RCC 7860 (cell line): Measurements from ENCODE around the gene ITPR2.
"Not testable (repeated sequence)": the region's sequence is repeated elsewhere in the genome, so short reads cannot be mapped to it uniquely, and the experiment has no call there.

Source experiments
- DNase-seq: peaks from one replicate; pipeline ENCODE4 v3.0.0-alpha.2; 2015; ENCODE audit warnings: low spot score
- FAIRE-seq: peaks from 2 replicates; lab custom pipeline; 2012; peaks lifted over from hg19 to GRCh38; lab: Jason Lieb, UNC

The ITPR2 gene

GRCh38 chr12:26851031-26851809, 18.2 kb upstream of the ITPR2 start:
- DNase-seq (no peak), FAIRE-seq (no peak)

GRCh38 chr12:26848156-26848825, 15.3 kb upstream of the ITPR2 start:
- no peak for DNase-seq
- FAIRE-seq, result no peak

- no peak for FAIRE-seq
Observed at GRCh38 chr12:26847431-26847830, 14.4 kb upstream of the ITPR2 start.

GRCh38 chr12:26846416-26846815, 13.4 kb upstream of the ITPR2 start:
- DNase-seq, result no peak
- no peak for FAIRE-seq

More at GRCh38 chr12:26847431-26847830, 14.4 kb upstream of the ITPR2 start:
- no peak for DNase-seq

- DNase-seq, result no peak
- FAIRE-seq, result no peak
Observed at GRCh38 chr12:26845984-26846383, 13.0 kb upstream of the ITPR2 start.

GRCh38 chr12:26845057-26845666, 12.2 kb upstream of the ITPR2 start:
- FAIRE-seq, result peak; percentile 57
- DNase-seq, result no peak

- DNase-seq (no peak), FAIRE-seq (no peak)
Observed at GRCh38 chr12:26843311-26843710, 10.3 kb upstream of the ITPR2 start.

- FAIRE-seq (no peak), DNase-seq (no peak)
Observed at GRCh38 chr12:26841085-26841484, 8.1 kb upstream of the ITPR2 start.

GRCh38 chr12:26839512-26839911, 6.5 kb upstream of the ITPR2 start:
- FAIRE-seq (no peak), DNase-seq (no peak)

GRCh38 chr12:26838888-26839416, 6.0 kb upstream of the ITPR2 start:
- no peak for DNase-seq
- no peak for FAIRE-seq

GRCh38 chr12:26836201-26836600, 3.2 kb upstream of the ITPR2 start:
- FAIRE-seq, result no peak
- DNase-seq, result no peak

- FAIRE-seq, DNase-seq: not testable (repeated sequence)
Observed at GRCh38 chr12:26834503-26835060, 1.6 kb upstream of the ITPR2 start.

- no peak for FAIRE-seq
- no peak for DNase-seq
Observed at GRCh38 chr12:26833743-26834490, 923 bp upstream of the ITPR2 start.

- no peak for FAIRE-seq
- peak; percentile 70 for DNase-seq
Observed at GRCh38 chr12:26831951-26832821, 808 bp downstream of the ITPR2 start.

GRCh38 chr12:26830783-26831551, 2.0 kb downstream of the ITPR2 start:
- DNase-seq (no peak), FAIRE-seq (no peak)

GRCh38 chr12:26830363-26830762, 2.6 kb downstream of the ITPR2 start:
- DNase-seq, result no peak

GRCh38 chr12:26828280-26829073, 4.5 kb downstream of the ITPR2 start:
- DNase-seq, result no peak
- FAIRE-seq, result no peak

More at GRCh38 chr12:26830363-26830762, 2.6 kb downstream of the ITPR2 start:
- FAIRE-seq, result no peak

GRCh38 chr12:26826437-26826836, 6.6 kb downstream of the ITPR2 start:
- FAIRE-seq (no peak), DNase-seq (no peak)
